ENCODE data around the gene FCER1G. TPM values are rescaled to one million over a fixed set of nuclear protein-coding genes. Genes with fewer than 3 reads are reported as not detected.

FCER1G gene
- total RNA-seq, 4 donors from 2014 or later = 39.6 to 510 (median 152) TPM

GRCh38 chr1:161189036-161189435 is 26.1 kb upstream of the FCER1G start:
- TF ChIP-seq CTCF (IDR thresholded peaks at IDR 0.05; ENCODE audit: low read depth) = no peak

GRCh38 chr1:161190962-161191521 is 24.1 kb upstream of the FCER1G start:
- TF ChIP-seq CTCF (IDR thresholded peaks at IDR 0.05; ENCODE audit: low read depth) = no peak

- no peak for TF ChIP-seq CTCF (IDR thresholded peaks at IDR 0.05; ENCODE audit: low read depth)
Observed at GRCh38 chr1:161191971-161192370, 23.1 kb upstream of the FCER1G start.

GRCh38 chr1:161192476-161193465 is 22.3 kb upstream of the FCER1G start:
- no peak for TF ChIP-seq CTCF (IDR thresholded peaks at IDR 0.05; ENCODE audit: low read depth)

GRCh38 chr1:161193561-161194235 is 21.4 kb upstream of the FCER1G start:
- TF ChIP-seq CTCF (IDR thresholded peaks at IDR 0.05; ENCODE audit: low read depth) = no peak

GRCh38 chr1:161195171-161195570 is 19.9 kb upstream of the FCER1G start:
- no peak for TF ChIP-seq CTCF (IDR thresholded peaks at IDR 0.05; ENCODE audit: low read depth)

GRCh38 chr1:161196111-161196510 is 19.0 kb upstream of the FCER1G start:
- no peak for TF ChIP-seq CTCF (IDR thresholded peaks at IDR 0.05; ENCODE audit: low read depth)
